ENCODE results near the gene COL18A1.

Gene COL18A1

DNA sequence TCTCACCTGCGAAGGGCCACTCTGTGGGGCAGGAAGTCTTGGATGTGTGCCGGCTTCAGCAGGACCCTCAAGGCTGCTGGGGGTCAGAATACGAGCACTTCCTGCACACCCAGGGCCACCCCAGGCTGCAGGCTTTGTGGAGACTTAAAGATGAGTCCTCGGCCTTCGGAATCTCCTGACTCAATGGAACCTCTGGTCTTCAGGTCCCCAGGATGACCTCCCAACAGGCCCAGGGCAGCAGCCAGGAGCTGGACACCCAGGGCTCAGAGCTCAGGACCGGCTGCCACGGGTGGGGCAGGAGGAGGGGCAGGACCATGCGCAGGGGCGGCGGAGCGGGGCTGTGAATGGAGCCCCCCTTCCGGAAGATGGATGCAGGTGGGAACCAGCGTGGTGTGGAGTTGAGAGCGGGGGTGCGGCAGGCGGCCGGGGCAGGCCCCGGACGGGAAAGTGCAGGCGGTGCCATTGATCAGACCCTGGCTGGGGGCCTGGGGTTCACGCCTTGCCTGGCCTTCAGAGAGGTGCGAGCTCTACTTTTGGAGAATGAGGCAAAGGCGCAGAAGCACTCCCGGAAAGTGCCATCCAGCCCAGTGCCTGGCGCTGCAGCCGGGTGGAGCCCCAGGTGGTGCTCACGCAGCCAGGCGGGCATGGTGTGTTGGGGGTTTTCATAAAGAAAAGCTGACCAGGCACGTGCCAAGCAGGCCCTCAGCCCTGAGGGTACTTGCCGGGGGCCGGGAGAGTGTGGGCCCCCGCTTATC lies 10.4 kb downstream of the COL18A1 start:
- no peak for DNase-seq

DNA sequence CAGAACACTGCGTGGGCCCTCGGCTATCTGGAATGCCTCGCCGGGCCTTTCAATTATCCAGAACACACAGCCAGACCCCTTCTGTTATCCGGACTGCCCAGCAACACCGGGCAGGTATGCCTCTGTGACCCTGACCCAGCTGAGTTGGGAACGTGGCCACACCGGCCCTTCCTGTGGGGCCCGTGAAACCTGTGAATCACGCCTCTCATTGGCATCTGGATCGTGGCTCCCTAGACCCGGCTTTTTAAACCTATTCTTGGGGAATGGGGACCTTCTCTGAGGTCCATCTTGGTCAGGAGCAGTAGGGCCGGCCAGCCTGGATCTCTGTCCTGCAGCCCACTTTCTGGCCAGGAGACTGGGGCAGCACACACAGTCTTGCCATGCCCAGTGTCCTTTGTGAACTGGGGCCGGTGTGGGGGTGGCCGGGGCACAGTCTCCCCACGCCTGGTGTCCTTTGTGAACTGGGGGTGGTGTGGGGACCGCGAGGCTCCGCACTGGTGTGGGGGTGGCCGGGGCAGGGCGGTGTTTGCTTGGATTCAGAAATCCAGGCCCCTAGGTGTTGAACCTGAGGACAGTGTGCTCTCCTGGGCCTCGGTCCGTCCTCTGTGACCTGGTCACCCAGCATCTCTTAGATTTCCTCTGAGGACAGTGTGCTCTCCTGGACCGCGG lies 11.1 kb downstream of the COL18A1 start:
- DNase-seq: no peak

DNA sequence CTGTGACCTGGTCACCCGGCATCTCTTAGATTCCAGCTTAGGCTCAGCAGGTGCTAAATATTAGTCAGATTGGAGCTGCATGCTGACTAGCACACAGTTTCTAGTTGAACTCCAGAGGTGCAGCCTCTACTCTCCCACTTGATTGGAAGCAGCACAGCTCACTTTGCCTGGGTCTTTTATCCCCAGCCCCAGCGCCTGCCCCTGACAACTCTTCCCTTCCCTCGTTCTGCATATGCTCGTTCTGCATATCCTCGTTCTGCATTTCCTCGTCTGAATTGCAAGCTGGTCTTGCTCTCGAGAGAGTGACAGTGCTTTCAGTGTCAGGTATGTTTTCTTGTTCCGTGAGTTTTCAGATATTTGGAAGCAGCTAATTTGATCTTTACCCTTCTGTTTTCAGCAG lies 11.7 kb downstream of the COL18A1 start:
- DNase-seq: no peak

DNA sequence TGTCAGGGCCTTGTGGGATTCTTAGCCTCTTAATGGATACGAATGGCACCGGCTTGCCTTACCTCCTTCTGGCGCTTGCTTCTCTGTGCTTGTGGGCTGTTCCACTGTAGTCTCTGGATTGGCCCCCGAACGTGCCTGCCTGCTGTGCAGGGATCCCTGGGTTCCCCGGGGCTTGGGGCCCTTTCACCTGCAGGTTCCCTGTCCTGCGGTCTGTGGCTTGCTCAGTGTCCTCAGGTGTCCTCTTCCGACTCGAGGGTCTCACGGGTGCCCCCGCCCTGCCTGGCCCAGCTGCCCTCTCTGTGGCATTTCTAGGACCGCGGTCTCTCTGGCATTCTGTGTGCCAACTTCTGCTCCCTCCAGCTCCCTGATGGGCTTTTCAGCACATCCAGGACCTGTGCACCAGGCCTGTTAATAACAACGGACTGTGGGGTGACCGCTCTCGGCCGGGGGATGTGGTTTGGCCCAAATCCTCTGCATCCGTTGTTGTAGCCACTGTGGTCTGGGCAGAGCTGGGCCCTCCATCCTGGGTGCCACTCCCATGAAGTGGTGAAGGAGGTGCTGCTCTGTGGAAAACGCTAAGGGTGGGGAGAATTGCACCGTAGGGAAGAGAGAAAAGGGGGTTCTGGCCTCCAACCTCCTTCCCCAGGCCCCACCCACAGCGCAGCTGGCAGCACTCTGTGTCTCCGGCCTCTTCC lies 12.4 kb downstream of the COL18A1 start:
- DNase-seq: no peak

DNA sequence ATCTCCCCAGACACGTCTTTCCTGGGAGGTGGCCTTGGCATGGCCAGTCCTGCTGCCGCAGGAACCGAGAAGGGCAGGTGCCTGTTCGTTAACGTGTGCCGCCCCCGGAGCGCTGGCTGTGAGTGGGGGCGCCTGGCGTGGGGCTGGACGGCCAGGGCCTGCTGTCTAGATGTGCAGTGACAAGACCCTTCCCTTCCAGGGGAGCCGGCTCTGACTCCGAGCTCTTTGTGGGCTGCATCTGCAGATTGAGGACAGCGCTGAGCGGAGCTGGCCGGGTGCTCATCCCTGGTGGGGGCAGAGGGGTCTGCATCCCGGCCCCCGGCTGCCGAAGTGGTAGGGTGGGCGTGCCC lies 13.0 kb downstream of the COL18A1 start:
- no peak for DNase-seq

DNA sequence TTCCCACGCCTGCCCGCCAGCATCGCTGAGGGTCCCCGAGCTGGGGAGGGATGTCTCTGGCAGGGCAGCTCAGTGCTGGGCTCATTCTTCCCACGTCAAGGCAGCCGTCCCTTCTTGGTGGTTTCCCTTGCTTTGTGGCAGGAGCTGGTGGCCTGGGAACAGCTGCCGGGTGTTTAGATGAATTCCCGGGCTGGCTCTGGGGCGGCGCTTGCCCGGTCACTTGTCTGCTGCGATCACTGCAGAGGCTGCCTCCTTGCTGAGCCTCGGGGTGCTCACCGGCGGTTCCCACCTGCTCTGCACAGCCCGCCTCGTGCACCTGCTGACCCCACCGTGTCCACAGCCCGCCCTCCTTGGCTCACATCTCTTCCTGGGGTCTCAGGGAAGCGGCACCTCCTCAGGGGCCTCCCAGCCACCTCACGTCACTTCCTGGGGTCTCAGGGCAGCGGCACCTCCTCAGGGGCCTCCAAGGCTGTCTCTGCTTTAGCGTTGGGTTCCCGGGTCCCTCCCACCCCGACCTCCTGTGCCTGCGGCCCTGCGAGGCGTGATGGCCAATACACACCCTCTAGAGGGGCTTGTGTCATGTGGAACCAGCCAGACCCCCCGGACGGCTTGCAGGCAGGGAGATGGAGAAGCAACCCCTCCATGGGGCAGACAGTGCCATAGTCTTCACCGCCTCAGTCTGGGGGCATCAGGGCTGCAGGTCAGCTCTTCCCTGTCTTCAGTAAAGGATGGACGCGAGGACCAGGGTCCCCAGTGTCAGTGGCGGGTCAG lies 13.5 kb downstream of the COL18A1 start:
- no peak for DNase-seq

DNA sequence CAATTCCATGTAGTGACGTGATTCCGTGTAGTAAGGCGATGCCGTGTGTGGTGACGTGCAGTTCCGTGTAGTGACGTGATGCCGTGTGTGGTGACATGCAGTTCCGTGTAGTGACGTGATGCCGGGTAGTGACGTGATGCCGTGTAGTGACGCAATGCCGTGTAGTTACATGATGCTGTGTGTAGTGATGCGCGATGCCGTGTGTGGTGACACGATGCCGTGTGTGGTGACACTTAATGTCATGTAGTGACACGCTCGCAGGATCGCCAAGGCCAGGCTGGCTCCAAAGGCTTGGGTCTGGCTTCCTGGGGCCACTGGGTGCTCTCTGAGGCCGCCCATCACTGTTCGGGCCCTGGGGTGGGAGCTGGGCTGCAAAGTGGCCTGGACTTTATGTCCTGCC lies 14.2 kb downstream of the COL18A1 start:
- DNase-seq: no peak

DNA sequence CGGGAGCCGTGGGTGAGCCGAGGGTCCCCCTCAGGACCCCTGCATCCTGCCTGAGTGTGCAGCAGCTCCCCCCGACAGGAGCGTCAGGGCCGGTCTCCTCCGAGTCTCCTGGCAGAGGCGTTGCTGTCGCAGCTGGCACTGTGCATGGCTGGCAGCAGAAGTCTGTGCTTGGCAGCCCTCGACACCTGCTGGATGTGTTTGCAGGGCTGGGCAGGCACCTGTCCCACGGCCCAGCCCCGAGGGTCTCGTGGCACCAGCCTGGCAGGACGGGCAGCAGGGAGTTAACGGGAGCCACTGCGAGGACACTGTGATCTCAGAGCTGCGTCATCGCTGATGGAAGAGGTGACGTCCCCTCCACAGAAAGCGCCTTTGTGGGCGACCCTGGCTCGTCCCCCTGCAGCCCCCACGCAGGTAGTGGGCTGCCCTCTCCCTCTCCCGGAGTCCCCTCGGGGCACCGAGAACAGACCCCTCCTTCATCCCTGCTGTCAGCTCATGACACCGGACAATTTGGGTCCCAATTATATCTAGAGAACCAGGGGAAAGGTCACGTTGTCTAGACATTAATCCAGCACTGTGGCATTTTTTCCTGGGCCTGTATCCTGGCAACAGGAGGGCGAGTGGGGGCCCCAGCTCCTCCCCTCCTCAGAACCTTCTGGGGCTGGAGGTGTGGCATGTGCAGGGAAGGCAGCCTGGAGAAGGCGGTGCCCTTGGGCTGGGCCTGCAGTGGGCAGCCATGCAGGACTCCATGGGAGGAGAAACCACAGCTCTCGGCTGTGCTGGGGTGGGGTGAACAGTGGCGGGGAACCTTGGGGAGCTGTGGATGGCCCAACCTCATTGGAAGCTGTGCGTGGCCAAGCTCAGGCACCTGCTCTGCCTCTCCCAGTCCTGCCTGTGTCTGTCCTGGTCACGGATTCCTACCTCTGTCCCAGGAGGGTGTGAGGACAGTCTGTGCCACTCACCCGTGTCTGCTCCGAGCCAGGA lies 15.4 kb downstream of the COL18A1 start:
- DNase-seq: no peak

DNA sequence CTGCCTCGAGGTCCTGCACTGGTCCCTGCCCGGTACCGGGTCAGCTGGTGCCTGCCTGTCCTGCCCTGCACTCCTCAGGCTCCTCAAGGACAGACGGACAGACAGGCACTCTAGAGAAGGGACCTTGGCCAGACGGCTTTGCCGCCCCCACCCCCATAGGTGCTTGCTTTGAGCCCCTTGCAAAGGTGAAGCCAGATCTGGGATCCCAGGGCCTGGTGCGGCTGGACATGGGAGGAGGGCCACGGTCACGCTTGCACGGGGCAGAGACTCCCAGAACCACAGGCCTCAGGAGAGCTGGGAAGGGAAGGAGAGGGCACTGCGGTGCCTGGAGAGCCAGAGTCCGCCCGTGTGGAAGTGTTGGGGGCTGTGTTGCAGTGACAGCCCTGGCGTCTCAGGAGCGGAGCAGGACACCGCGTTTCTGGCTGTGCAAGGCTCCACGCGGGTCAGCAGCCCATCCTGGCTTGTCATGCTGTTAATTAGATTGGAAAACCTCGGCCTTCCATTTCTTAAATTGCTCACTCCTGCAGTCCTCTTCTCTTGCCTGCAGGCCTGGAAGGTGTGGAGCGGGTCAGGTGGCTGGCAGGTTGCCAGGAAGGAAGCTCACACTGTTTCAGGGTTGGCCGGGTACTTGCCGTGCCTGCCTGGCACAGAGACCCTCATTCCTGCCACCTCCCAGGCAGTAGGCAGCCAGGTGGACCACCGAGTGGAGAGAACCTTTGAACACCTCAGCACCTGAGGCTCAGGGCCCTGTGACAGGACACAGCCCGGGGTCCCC lies 16.3 kb downstream of the COL18A1 start:
- DNase-seq: no peak

DNA sequence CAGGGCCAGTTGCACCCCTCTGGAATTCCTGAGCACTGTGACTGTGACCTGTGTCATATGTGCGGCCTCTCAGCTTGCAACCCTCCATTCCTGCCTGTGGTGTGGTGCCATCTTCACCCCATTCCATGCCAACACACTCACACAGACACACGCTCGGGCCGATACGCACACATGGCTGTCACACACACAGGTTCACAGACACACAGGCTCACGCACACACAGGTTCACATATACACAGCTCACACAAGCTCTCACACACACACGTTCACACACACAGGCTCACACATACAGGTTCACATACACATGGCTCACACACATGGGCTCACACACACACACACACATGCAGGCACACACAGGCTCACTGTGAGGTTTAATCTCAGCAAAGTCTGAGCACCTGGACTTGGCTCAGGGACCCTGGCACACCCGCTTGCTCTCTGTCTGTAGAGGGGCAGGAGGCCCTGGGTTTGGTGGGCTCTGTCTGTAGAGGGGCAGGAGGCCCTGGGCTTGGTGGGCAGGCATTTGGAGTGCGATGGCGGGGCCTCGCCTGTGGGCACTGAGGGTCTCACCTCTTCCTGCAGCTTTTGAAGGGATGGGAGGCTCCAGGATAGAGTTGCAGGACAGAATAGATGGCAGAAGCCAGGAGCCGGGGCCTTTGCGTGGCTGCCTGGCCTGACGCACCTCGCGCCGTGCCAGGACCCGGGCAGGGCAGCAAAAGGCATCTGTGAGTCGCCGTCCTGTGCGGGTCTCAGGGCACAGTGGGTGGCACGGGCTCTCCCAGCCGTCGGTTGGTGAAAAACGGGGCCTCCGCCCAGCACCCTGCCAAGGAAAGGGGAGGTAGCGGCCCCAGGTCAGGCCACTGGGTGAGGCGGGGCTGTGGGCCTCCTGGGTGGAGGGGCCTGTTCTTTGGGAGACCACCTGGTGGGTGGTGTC lies 17.1 kb downstream of the COL18A1 start:
- no peak for DNase-seq

DNA sequence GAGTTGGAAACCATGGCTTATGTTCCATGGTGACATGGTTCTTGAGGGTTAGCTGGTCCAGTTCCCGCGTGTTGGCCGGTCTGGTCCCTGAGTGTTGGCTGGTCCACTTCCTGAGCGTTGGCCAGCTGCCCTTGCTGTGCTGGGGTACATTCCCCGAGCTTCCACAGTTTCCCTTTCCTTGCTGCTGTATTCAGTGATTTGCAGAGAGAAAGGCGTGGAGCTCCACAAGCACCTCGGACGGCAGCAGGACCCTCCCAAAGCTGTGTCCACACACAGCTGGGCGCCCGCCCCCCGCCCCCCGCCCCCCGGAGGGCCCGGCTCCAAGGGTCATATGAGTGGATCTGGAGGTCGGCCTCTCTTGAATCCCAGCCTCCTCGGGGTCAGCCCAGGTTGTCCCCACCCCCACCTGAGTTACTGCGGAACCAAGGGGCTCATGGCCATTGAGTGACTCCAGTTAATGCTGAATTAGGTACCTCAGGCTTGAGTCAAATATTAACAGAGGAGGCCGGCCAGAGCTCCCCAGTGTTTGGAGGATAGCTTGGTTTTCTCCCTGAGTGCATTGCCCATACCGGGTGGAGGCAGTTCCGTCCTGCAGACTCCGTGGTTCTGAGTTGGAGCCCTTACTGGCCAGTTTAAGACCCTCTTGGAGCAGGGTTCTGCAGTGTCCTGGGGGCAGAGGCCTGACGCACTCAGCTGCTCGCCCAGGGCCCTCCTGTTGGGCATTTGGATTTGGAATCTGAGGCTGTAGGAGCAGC lies 18.4 kb downstream of the COL18A1 start:
- no peak for DNase-seq

DNA sequence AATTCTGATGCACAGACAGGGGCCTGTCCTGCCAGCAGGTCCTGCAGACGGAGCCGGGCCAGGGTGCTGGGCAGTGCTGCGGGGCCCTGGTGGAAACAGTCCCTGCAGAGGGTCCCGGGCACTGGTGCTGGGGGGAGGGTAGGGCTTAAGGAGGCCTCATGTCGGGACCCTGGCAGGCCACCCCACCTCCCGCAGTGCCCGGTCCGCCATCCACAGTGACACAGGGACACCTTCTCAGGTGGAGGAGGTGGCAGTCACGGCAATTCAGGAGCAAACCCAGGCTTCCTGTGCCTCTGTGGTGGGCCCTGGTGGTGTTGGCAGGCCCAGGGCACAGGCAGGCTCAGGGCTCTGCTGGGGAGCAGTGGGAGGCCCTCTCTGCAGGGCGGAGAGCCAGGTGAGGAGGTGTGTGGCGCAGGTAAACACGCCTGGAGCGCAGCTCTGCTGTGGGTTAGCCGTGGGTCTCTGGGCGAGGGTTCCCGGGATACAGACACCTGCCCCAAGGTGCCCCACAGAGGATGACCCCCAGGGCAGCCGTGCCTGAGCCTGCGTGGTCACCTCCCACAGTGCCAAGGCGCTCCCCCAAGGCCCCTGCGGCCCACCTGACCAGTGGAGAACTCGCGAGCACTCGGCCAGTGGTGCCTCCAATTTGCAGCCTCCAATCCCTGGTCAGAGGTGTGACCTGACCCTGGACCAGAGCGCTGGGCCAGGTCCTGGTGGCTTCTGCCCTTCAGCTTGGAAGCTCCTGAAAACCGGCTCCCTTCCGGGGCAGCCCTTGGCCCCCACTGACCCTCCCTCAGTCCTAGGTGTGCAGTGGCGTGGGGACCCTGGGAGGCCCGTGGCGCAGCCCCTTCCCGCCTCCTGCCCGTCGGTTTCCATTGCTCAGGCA lies 19.2 kb downstream of the COL18A1 start:
- DNase-seq: no peak

DNA sequence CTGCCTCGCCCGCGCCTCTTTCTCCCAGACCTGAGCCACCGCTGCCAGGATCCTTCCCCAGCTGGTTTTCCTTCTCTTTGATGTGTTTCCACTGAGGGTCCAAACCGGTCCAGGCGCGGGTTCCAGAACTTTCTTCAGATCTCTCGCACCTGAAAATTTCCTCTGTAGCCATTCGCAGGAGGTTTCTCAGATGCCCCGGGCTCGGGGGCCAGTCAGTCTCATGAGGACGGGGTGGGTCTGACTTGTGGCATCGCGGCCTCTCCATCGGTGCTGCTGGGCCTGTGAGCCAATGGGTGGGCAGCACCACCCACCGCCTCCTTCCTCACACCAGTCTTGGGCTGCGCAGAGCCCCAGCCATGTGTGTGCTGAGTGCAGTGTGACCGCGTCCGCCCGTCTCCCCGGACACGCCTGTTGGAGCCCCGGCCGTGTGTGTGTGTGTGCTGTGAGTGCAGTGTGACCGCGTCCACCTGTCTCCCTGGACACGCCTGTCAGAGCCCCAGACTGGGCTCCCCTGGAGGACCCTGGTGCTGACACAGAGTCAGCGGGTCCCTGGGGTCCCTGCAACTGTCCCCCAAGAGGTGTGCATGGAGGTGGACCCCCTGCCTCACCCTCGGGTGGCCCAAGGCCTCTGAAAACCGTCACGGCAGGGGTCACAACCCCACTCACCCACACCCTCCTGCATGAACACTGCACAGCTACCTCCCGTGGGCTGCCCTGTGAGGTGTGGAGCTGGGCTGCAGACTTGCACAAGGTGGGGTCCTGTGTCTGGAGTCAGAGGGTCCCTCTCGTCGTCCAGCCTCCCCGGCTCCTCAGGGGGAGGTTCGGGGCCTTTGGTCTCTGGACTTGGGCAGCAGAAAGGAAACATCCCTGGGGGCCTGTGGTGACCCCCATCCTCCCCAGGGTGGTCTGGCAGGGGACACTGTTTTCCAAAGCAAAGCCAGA lies 20.2 kb downstream of the COL18A1 start:
- no peak for DNase-seq

DNA sequence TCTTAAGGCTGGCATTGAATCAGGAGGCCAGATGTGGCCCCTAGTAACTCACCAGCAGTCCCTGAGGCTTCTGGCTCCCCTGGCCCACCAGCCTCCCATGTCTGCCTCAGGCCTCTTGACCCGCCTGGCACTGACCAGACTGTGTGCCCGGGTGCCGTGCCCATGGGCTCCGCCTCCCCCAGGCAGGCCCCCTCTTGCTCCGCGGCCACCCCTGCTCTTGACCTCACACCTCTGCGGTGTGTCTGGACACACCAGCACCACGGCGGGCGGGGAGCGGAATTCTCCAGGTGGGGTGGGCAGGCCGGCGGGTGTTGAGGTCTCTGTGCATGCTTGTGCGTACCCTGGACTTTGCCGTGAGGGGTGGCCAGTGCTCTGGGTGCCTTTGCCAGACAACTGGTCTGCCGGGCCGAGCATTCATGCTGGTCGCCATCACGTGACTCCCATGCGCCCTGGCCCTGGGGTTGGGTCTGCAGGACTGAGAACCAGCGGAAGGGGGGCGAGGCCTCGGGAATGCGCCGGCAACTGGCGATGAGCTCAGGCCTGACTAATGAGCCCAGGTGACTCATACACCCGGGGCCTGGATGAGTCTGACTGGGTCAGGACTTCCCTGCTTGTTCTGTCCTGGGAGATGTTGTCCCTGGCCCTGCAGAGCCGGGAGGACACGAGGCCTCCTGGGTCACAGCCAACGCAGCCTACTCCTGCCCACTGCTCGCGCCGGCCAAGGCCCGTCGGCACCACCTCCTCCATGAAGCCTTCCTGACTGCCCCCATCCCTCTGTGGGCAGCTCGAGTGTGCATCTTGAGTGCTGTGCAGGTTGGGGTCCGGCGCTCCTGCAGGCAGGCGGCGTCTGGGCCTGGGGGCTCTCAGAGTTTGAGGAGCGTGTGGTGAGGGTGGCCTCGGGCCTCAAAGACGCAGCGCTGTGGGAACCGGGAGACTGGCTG lies 22.6 kb downstream of the COL18A1 start:
- DNase-seq: no peak

DNA sequence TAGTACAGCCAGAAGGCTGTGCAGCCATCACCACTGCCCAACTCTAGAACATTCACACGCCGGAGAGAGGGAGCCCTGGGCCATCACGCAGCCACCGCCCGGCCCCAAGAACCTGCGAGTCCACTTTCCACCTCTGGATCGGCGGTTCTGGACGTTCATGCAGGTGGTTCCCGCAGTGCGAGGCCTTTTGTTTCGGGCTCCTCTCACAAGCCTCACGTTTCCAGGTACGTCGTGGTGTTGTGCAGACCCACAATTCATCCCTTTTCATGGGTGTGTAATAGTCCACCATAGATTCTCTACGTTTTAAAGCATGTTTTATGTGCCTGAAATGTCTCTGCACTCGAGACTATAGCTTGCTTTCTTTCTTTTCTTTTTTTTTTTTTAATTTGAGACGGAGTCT lies 23.6 kb downstream of the COL18A1 start:
- no peak for DNase-seq

All from CD4-positive, alpha-beta T cell treated with Interleukin-10 for 1 hour (primary cell).